DND-41 (cell line): Measurements from ENCODE around the gene LTA.
A peak's percentile ranks its signal among the peaks of the same experiment; 100 is the strongest.

Source experiments
- ATAC-seq: fragments of 200-7000 bp; cut with Tn5 transposase; 3 replicates; pipeline ENCODE4 v1.9.1; 2021; ENCODE audit warnings: low read depth; ENCODE audit not compliant: insufficient read depth
- DNase-seq: peaks from one replicate; pipeline ENCODE4 v3.0.0-alpha.2; 2020
- H2AFZ ChIP-seq: 2 replicates; pipeline ENCODE4 v1.6.0; 2012; ENCODE audit warnings: low read depth, low read length
- H3K27ac ChIP-seq: 2 replicates; pipeline ENCODE4 v1.5.1; 2012; ENCODE audit warnings: low read length, inconsistent platforms
- H3K27me3 ChIP-seq: fragments of 200-600 bp; sonication (generic); 2 replicates; pipeline ENCODE4 v1.6.0; 2012; ENCODE audit warnings: low read length, mild to moderate bottlenecking, inconsistent platforms; ENCODE audit not compliant: insufficient read depth, poor library complexity
- H3K36me3 ChIP-seq: 2 replicates; pipeline ENCODE4 v1.5.1; 2012; ENCODE audit warnings: low read length, inconsistent platforms; ENCODE audit not compliant: insufficient read depth
- H3K4me1 ChIP-seq: 2 replicates; pipeline ENCODE4 v1.5.1; 2012; ENCODE audit warnings: mild to moderate bottlenecking, low read length; ENCODE audit not compliant: insufficient read depth
- H3K4me2 ChIP-seq: 2 replicates; pipeline ENCODE4 v1.6.0; 2012; ENCODE audit warnings: mild to moderate bottlenecking, moderate library complexity, low read length, inconsistent platforms; ENCODE audit not compliant: insufficient read depth
- H3K4me3 ChIP-seq, 2 experiments: fragments of 200-600 bp in 1 of 2; shearing (Covaris generic) in 1 of 2; 2 replicates each; pipeline ENCODE4 v1.5.1; 2012 to 2016; ENCODE audit warnings: inconsistent platforms in 2 of 2, low read length in 2 of 2, mild to moderate bottlenecking in 2 of 2, low read depth in 1 of 2, moderate library complexity in 1 of 2
- H3K79me2 ChIP-seq: 2 replicates; pipeline ENCODE4 v1.6.0; 2012; ENCODE audit warnings: low read length, inconsistent platforms; ENCODE audit not compliant: insufficient read depth
- H3K9ac ChIP-seq: 2 replicates; pipeline ENCODE4 v1.6.0; 2012; ENCODE audit warnings: low read depth, mild to moderate bottlenecking, inconsistent platforms, low read length, moderate library complexity
- H3K9me3 ChIP-seq: 2 replicates; pipeline ENCODE4 v1.5.1; 2012; ENCODE audit warnings: low read length, moderate library complexity, mild to moderate bottlenecking, inconsistent platforms; ENCODE audit not compliant: insufficient read depth, severe bottlenecking
- H4K20me1 ChIP-seq: 2 replicates; pipeline ENCODE4 v1.6.0; 2012; ENCODE audit warnings: low read length; ENCODE audit not compliant: insufficient read depth
- CTCF ChIP-seq: IDR thresholded peaks from 2 replicates; pipeline ENCODE4 v1.5.1; 2012; ENCODE audit warnings: borderline replicate concordance, low read length, moderate library complexity, mild to moderate bottlenecking; ENCODE audit not compliant: poor library complexity, severe bottlenecking; ENCODE audit errors: extremely low read depth
- EZH2 ChIP-seq: IDR thresholded peaks from 3 replicates; pipeline ENCODE4 v1.6.1; 2012; ENCODE audit warnings: borderline replicate concordance, low read depth, mild to moderate bottlenecking, moderate library complexity, low read length, inconsistent platforms; ENCODE audit not compliant: severe bottlenecking

Gene LTA

GRCh38 chr6:31580807-31581433, 8.8 kb downstream of the LTA start:
- Histone ChIP-seq H4K20me1 (no peaks in the 10 kb centered on the region), H3K9ac (peak overlapping the region; percentile 91), H2AFZ (peak overlapping the region; percentile 100), H3K4me3 (peak overlapping the region; percentile 78 to 95), H3K4me2 (peak overlapping the region; percentile 99), H3K27ac (peak overlapping the region; percentile 76), H3K36me3 (no peaks in the 10 kb centered on the region; the same call in 1 of the 2 replicates), H3K27me3 (peaks cover 10% of the 10 kb centered on the region), H3K9me3 (no peaks in the 10 kb centered on the region), H3K79me2 (peaks cover 4% of the 10 kb centered on the region; the same call in 1 of the 2 replicates), H3K4me1 (peaks cover 49% of the 10 kb centered on the region)
- peak; percentile 78 for ATAC-seq
- peak; percentile 52 for TF ChIP-seq EZH2
- peak; percentile 94 for TF ChIP-seq CTCF
- DNase-seq, result peak; percentile 90

GRCh38 chr6:31581434-31582229, 9.5 kb downstream of the LTA start:
- DNase-seq (peak; percentile 51), ATAC-seq (0 out of 3 replicates have a peak, but pooled peaks have one; percentile 1)
- H3K27ac ChIP-seq, result peak overlapping the region; percentile 76
- H3K4me1 ChIP-seq, result peaks cover 49% of the 10 kb centered on the region
- peak overlapping the region; percentile 78 to 95 for H3K4me3 ChIP-seq
- TF ChIP-seq EZH2 (no peak), CTCF (no peak)
- H4K20me1 ChIP-seq, result no peaks in the 10 kb centered on the region
- peaks cover 4% of the 10 kb centered on the region; the same call in 1 of the 2 replicates for H3K79me2 ChIP-seq
- no peaks in the 10 kb centered on the region; the same call in 1 of the 2 replicates for H3K36me3 ChIP-seq
- peak overlapping the region; percentile 91 for H3K9ac ChIP-seq
- H3K4me2 ChIP-seq, result peak overlapping the region; percentile 99
- H2AFZ ChIP-seq, result peak overlapping the region; percentile 100
- peaks cover 10% of the 10 kb centered on the region for H3K27me3 ChIP-seq
- no peaks in the 10 kb centered on the region for H3K9me3 ChIP-seq

- H4K20me1 ChIP-seq, result no peaks in the 10 kb centered on the region
- peaks cover 4% of the 10 kb centered on the region; the same call in 1 of the 2 replicates for H3K79me2 ChIP-seq
- DNase-seq (peak; percentile 84), ATAC-seq (peak; percentile 25)
- TF ChIP-seq EZH2 (no peak), CTCF (no peak)
- peak within 1 kb of the TSS; percentile 99 for H3K4me2 ChIP-seq
- H3K9ac ChIP-seq, result peak within 1 kb of the TSS; percentile 91
- peaks cover 10% of the 10 kb centered on the region for H3K27me3 ChIP-seq
- H3K9me3 ChIP-seq, result no peaks in the 10 kb centered on the region
- peak within 1 kb of the TSS; percentile 100 for H2AFZ ChIP-seq
- H3K4me3 ChIP-seq, result peak within 1 kb of the TSS; percentile 78 to 95
- peaks cover 51% of the 10 kb centered on the region for H3K4me1 ChIP-seq
- no peaks in the 10 kb centered on the region; the same call in 1 of the 2 replicates for H3K36me3 ChIP-seq
- H3K27ac ChIP-seq, result peak within 1 kb of the TSS; percentile 76
Measured at GRCh38 chr6:31582230-31582643, 10.1 kb downstream of the LTA start, which contains the start of gene LTB. TSS of gene LTB (minus strand) at chr6:31582424. CDS start at chr6:31582417, 7 bp downstream.
